ENCODE data around the gene ZNF711. TPM values are rescaled to one million over a fixed set of nuclear protein-coding genes. Genes with fewer than 3 reads are reported as not detected.

The ZNF711 gene
- total and polyA plus RNA-seq, 2 of the 13 experiments (the other 11 are each of a cell fraction or from before 2014, with no cell fraction given): 3.8 to 6.0 TPM

DNA sequence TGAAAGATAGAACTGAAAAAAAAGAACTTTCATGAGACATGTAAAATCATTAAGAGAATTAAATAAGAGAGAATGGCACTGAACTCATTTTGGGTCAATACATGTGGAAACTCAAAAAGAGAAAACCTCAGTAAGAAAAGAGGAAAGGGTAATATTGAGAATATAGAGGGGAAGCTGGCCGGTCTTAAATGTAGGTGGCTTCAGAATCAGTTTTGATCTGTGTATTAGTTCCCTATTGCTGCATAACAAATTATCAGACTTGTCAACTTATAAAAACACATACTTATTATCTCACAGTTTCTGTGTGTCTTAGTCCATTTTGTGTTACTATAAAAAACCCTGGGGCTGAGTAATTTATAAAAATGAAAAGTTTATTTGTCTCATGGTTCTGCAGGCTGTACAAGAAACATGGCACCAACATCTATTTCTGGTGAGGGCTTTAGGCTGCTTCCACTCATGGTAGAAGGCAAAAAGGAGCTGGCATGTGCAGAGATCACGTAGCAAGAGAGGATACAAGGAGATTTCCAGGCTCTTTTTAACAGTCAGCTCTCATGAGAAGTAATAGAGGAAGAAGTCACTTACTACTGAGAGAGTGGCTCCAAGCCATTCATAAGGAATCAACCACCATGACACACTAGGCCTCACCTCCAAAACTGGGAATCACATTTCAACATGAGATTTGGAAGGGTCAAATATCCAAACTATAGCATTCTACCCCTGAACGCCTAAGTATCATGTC lies 29.8 kb upstream of the ZNF711 start:
- no peaks in the 10 kb centered on the region for H4K20me1 ChIP-seq (ENCODE audit: insufficient read depth, low read length)
- ATAC-seq: no peak
- no peaks in the 10 kb centered on the region for H3K4me1 ChIP-seq (ENCODE audit: insufficient read depth, low read length)
- no peaks in the 10 kb centered on the region for H3K36me3 ChIP-seq (replicated peaks in 1 of 2; ENCODE audit: control insufficient read depth in 1 of 2, insufficient read depth in 2 of 2, low read length in 2 of 2)
- DNase-seq (ENCODE audit: low spot score): no peak
- in situ Hi-C loops (cut with HindIII; ENCODE audit: extremely low pct_ligation_motif_present, low pct_unique_long_range_greater_than_20kb) (no loop called here), intact Hi-C loops (cut with micrococcal nuclease; ENCODE audit: unreplicated experiment) (no loop called here)
- no peak overlapping the region for H3K4me2 ChIP-seq (ENCODE audit: low read depth, low read length)
- H3K27ac ChIP-seq (ENCODE audit: extremely low read length, insufficient read depth, low read length): no peak overlapping the region
- H3K4me3 ChIP-seq (replicated peaks in 1 of 3; ENCODE audit: insufficient read depth in 1 of 3, low read depth in 2 of 3, low read length in 3 of 3): no peak overlapping the region
- H2AFZ ChIP-seq (ENCODE audit: low read length): no peak overlapping the region
- H3K9ac ChIP-seq (ENCODE audit: insufficient read depth, low read depth, low read length): no peak overlapping the region
- H3K27me3 ChIP-seq (ENCODE audit: control insufficient read depth in 1 of 2, insufficient read depth in 2 of 2, low read length in 2 of 2): no peaks in the 10 kb centered on the region
- FAIRE-seq: no peak
- H3K9me3 ChIP-seq (ENCODE audit: low read length): no peaks in the 10 kb centered on the region
- no peak for TF ChIP-seq KMT2B (CRISPR knock-in tag; IDR thresholded peaks at IDR 0.05)
- TF ChIP-seq, protein P1, sequence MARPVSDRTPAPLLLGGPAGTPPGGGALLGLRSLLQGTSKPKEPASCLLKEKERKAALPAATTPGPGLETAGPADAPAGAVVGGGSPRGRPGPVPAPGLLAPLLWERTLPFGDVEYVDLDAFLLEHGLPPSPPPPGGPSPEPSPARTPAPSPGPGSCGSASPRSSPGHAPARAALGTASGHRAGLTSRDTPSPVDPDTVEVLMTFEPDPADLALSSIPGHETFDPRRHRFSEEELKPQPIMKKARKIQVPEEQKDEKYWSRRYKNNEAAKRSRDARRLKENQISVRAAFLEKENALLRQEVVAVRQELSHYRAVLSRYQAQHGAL (CRISPR knock-in tag; IDR thresholded peaks at IDR 0.05; ENCODE audit: not compliant biosample characterization): no peak
- TF ChIP-seq ZNF33B (CRISPR knock-in tag; IDR thresholded peaks at IDR 0.05): no peak
- ChIA-PET POLR2A (no interaction called here), CTCF (ENCODE audit: low intra/inter-chr PET ratio, low total read pairs) (no interaction called here)
- H3K79me2 ChIP-seq (ENCODE audit: insufficient read depth, low read length): no peaks in the 10 kb centered on the region
- 57% methylated on average over 3 of the region's 3 CpGs for WGBS (ENCODE audit: low lambda C conversion rate)
- no TSS peak for BruUV-seq (replicated peaks)

DNA sequence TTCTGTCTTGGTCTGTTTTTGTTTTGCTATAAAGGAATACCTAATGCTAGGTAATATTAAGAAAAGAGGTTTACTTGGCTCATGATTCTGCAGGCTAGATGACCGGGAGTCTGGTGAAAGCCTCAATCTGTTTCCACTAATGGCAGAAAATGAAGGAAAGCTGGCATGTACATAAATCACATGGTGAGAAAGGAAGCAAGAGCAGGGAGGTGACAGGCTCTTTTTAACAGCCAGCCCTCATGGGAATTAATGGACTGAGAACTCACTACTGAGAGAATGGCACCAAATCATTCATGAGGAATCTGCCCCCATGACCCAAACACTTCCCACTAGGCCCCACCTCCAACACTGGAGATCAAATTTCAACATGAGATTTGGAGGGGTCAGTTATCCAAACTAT lies 27.8 kb upstream of the ZNF711 start:
- no peaks in the 10 kb centered on the region for H3K9me3 ChIP-seq (ENCODE audit: low read length)
- DNase-seq (ENCODE audit: low spot score) (no peak), FAIRE-seq (no peak), ATAC-seq (no peak)
- intact Hi-C loops (cut with micrococcal nuclease; ENCODE audit: unreplicated experiment) (no loop called here), in situ Hi-C loops (cut with HindIII; ENCODE audit: extremely low pct_ligation_motif_present, low pct_unique_long_range_greater_than_20kb) (no loop called here)
- H2AFZ ChIP-seq (ENCODE audit: low read length): no peak overlapping the region
- 0% methylated on average over 1 of the region's 1 CpG for WGBS (ENCODE audit: low lambda C conversion rate)
- CTCF ChIA-PET (ENCODE audit: low intra/inter-chr PET ratio, low total read pairs): no interaction called here
- no peaks in the 10 kb centered on the region for H3K79me2 ChIP-seq (ENCODE audit: insufficient read depth, low read length)
- H4K20me1 ChIP-seq (ENCODE audit: insufficient read depth, low read length): no peaks in the 10 kb centered on the region
- H3K27me3 ChIP-seq (ENCODE audit: control insufficient read depth in 1 of 2, insufficient read depth in 2 of 2, low read length in 2 of 2): no peaks in the 10 kb centered on the region
- H3K4me1 ChIP-seq (ENCODE audit: insufficient read depth, low read length): no peaks in the 10 kb centered on the region
- no peak overlapping the region for H3K4me3 ChIP-seq (replicated peaks in 1 of 3; ENCODE audit: insufficient read depth in 1 of 3, low read depth in 2 of 3, low read length in 3 of 3)
- H3K9ac ChIP-seq (ENCODE audit: insufficient read depth, low read depth, low read length): no peak overlapping the region
- POLR2A ChIA-PET: no interaction called here
- H3K4me2 ChIP-seq (ENCODE audit: low read depth, low read length): no peak overlapping the region
- no peaks in the 10 kb centered on the region for H3K36me3 ChIP-seq (replicated peaks in 1 of 2; ENCODE audit: control insufficient read depth in 1 of 2, insufficient read depth in 2 of 2, low read length in 2 of 2)
- no peak overlapping the region for H3K27ac ChIP-seq (ENCODE audit: extremely low read length, insufficient read depth, low read length)
- BruUV-seq (replicated peaks): no TSS peak
- TF ChIP-seq, protein P2, sequence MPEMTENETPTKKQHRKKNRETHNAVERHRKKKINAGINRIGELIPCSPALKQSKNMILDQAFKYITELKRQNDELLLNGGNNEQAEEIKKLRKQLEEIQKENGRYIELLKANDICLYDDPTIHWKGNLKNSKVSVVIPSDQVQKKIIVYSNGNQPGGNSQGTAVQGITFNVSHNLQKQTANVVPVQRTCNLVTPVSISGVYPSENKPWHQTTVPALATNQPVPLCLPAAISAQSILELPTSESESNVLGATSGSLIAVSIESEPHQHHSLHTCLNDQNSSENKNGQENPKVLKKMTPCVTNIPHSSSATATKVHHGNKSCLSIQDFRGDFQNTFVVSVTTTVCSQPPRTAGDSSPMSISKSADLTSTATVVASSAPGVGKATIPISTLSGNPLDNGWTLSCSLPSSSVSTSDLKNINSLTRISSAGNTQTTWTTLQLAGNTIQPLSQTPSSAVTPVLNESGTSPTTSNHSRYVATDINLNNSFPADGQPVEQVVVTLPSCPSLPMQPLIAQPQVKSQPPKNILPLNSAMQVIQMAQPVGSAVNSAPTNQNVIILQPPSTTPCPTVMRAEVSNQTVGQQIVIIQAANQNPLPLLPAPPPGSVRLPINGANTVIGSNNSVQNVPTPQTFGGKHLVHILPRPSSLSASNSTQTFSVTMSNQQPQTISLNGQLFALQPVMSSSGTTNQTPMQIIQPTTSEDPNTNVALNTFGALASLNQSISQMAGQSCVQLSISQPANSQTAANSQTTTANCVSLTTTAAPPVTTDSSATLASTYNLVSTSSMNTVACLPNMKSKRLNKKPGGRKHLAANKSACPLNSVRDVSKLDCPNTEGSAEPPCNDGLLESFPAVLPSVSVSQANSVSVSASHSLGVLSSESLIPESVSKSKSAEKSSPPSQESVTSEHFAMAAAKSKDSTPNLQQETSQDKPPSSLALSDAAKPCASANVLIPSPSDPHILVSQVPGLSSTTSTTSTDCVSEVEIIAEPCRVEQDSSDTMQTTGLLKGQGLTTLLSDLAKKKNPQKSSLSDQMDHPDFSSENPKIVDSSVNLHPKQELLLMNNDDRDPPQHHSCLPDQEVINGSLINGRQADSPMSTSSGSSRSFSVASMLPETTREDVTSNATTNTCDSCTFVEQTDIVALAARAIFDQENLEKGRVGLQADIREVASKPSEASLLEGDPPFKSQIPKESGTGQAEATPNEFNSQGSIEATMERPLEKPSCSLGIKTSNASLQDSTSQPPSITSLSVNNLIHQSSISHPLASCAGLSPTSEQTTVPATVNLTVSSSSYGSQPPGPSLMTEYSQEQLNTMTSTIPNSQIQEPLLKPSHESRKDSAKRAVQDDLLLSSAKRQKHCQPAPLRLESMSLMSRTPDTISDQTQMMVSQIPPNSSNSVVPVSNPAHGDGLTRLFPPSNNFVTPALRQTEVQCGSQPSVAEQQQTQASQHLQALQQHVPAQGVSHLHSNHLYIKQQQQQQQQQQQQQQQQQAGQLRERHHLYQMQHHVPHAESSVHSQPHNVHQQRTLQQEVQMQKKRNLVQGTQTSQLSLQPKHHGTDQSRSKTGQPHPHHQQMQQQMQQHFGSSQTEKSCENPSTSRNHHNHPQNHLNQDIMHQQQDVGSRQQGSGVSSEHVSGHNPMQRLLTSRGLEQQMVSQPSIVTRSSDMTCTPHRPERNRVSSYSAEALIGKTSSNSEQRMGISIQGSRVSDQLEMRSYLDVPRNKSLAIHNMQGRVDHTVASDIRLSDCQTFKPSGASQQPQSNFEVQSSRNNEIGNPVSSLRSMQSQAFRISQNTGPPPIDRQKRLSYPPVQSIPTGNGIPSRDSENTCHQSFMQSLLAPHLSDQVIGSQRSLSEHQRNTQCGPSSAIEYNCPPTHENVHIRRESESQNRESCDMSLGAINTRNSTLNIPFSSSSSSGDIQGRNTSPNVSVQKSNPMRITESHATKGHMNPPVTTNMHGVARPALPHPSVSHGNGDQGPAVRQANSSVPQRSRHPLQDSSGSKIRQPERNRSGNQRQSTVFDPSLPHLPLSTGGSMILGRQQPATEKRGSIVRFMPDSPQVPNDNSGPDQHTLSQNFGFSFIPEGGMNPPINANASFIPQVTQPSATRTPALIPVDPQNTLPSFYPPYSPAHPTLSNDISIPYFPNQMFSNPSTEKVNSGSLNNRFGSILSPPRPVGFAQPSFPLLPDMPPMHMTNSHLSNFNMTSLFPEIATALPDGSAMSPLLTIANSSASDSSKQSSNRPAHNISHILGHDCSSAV (CRISPR knock-in tag; IDR thresholded peaks at IDR 0.05; ENCODE audit: borderline replicate concordance): no peak
- TF ChIP-seq NCOA1 (CRISPR knock-in tag; IDR thresholded peaks at IDR 0.05): no peak
- TF ChIP-seq, protein P3, sequence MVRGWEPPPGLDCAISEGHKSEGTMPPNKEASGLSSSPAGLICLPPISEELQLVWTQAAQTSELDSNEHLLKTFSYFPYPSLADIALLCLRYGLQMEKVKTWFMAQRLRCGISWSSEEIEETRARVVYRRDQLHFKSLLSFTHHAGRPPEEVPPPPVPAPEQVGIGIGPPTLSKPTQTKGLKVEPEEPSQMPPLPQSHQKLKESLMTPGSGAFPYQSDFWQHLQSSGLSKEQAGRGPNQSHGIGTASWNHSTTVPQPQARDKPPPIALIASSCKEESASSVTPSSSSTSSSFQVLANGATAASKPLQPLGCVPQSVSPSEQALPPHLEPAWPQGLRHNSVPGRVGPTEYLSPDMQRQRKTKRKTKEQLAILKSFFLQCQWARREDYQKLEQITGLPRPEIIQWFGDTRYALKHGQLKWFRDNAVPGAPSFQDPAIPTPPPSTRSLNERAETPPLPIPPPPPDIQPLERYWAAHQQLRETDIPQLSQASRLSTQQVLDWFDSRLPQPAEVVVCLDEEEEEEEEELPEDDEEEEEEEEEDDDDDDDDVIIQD (CRISPR knock-in tag; IDR thresholded peaks at IDR 0.05; ENCODE audit: low read depth): no peak
